Body of pancreas (tissue), 4 donors: ENCODE results near the gene TNS2. TPM values are rescaled to one million over a fixed set of nuclear protein-coding genes. Genes with fewer than 3 reads are reported as not detected.

Experiments
- ATAC-seq: fragments of 150-250 bp; one replicate; pipeline ENCODE4 v1.9.1; 2016
- DNase-seq, 4 donors: peaks; one replicate each; pipeline ENCODE4 v3.0.0-alpha.2; 2019
- H3K27ac ChIP-seq, 4 donors: fragments of 200-600 bp; sonication (generic); 1 replicate in 3 of 4; 2 replicates in 1 of 4; pipeline versions ENCODE4 v1.5.1 to v1.6.1; 2016 to 2019; ENCODE audit warnings: mild to moderate bottlenecking in 1 of 4, mixed read lengths in 1 of 4, moderate library complexity in 1 of 4
- H3K27me3 ChIP-seq, 2 donors: fragments of 200-600 bp; sonication (generic); one replicate each; pipeline ENCODE4 v1.6.0; 2016; ENCODE audit warnings: mild to moderate bottlenecking in 1 of 2
- H3K36me3 ChIP-seq, 2 donors: fragments of 200-600 bp; sonication (generic); replicated peaks in 1 of 2; 2 replicates each; pipeline ENCODE4 v1.5.1; 2016; ENCODE audit warnings: low read depth in 2 of 2; ENCODE audit not compliant: insufficient read depth in 1 of 2
- H3K4me1 ChIP-seq: fragments of 200-600 bp; sonication (generic); one replicate; pipeline ENCODE4 v1.6.0; 2016
- H3K4me3 ChIP-seq, 2 donors: fragments of 200-600 bp; sonication (generic); 1 replicate in 1 of 2; 2 replicates in 1 of 2; pipeline ENCODE4 v1.5.1; 2016 to 2019
- H3K9me3 ChIP-seq, 3 donors: fragments of 200-600 bp; sonication (generic); 1 replicate in 2 of 3; 2 replicates in 1 of 3; pipeline ENCODE4 v1.5.1; 2016
- POLR2A ChIP-seq, 3 donors: fragments of 450-650 bp; IDR thresholded peaks; one replicate each; pipeline ENCODE4 v1.6.1; 2016; ENCODE audit warnings: antibody characterized with exemption in 3 of 3, mild to moderate bottlenecking in 2 of 3
- WGBS, 2 donors: methylation state at CpG; one replicate each; pipeline ENCODE4 v1.1.5; 2017; 5-methylcytosine and 5-hydroxymethylcytosine counted together
- intact Hi-C: fragments of 100-400 bp; cut with DNase I; formaldehyde crosslinking; loops from one replicate; pipeline ENCODE4 v1.15.1; 2023
- total RNA-seq, 2 donors: library from RNA; depleted of rRNA; stranded (reverse); fragments of >200 nt; gene quantifications; one replicate each; pipeline ENCODE4 v1.1.0, GENCODE V29; 2016
- TF ChIP-seq, protein P1 (sequence below), 7 experiments: fragments of 450-650 bp in 4 of 7; fragments of 200-600 bp in 3 of 7; sonication (generic) in 3 of 7; IDR thresholded peaks; one replicate each; pipeline ENCODE4 v1.5.1; 2016 to 2019; ENCODE audit warnings: antibody characterized with exemption in 7 of 7

Gene TNS2
- total RNA-seq, 2 donors from 2014 or later, result 75.5 to 113 TPM

DNA sequence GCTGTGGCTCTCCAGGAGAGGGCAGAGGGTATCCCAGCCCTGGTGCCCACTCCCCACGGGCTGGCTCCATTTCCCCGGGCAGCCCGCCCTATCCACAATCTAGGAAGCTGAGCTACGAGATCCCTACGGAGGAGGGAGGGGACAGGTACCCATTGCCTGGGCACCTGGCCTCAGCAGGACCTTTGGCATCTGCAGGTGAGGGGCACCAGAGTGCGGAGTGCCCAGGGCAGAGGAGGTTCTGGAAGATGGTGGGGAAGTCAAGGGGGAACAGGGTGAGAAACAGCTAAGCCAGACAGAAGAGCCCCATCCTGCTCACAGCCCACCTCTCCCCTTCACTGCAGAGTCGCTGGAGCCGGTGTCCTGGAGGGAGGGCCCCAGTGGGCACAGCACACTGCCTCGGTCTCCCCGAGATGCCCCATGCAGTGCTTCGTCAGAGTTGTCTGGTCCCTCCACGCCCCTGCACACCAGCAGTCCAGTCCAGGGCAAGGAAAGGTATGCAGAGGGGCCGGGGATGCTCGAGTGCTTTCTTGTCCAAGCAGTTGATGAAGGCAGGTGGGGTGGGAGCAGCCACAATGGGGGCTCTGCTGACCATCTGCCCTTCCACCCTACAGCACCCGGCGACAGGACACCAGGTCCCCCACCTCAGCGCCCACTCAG is 10.3 kb downstream of the TNS2 start:
- ATAC-seq (no peak), DNase-seq (peak in 2 of 4 donors; percentile 20 to 22)
- Histone ChIP-seq H3K4me3 (no peak overlapping the region), H3K9me3 (no peaks in the 10 kb centered on the region), H3K4me1 (peaks cover 35% of the 10 kb centered on the region), H3K36me3 (peaks cover 0 to 7% of the 10 kb centered on the region in 2 donors), H3K27me3 (no peaks in the 10 kb centered on the region), H3K27ac (peak overlapping the region in 3 of 4 donors; percentile 30 to 66 (median 45))
- 69 to 81% methylated on average over 10 to 16 of the region's 17 CpGs for WGBS, 2 donors
- intact Hi-C loops, result loop anchor here (10.0 kb wide), 1 partner anchor 135 kb away; no protein-coding TSS in a partner anchor
- no peak for TF ChIP-seq POLR2A (IDR thresholded peaks at IDR 0.05)
- TF ChIP-seq, protein P1, sequence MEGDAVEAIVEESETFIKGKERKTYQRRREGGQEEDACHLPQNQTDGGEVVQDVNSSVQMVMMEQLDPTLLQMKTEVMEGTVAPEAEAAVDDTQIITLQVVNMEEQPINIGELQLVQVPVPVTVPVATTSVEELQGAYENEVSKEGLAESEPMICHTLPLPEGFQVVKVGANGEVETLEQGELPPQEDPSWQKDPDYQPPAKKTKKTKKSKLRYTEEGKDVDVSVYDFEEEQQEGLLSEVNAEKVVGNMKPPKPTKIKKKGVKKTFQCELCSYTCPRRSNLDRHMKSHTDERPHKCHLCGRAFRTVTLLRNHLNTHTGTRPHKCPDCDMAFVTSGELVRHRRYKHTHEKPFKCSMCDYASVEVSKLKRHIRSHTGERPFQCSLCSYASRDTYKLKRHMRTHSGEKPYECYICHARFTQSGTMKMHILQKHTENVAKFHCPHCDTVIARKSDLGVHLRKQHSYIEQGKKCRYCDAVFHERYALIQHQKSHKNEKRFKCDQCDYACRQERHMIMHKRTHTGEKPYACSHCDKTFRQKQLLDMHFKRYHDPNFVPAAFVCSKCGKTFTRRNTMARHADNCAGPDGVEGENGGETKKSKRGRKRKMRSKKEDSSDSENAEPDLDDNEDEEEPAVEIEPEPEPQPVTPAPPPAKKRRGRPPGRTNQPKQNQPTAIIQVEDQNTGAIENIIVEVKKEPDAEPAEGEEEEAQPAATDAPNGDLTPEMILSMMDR (IDR thresholded peaks at IDR 0.05), result no peak

DNA sequence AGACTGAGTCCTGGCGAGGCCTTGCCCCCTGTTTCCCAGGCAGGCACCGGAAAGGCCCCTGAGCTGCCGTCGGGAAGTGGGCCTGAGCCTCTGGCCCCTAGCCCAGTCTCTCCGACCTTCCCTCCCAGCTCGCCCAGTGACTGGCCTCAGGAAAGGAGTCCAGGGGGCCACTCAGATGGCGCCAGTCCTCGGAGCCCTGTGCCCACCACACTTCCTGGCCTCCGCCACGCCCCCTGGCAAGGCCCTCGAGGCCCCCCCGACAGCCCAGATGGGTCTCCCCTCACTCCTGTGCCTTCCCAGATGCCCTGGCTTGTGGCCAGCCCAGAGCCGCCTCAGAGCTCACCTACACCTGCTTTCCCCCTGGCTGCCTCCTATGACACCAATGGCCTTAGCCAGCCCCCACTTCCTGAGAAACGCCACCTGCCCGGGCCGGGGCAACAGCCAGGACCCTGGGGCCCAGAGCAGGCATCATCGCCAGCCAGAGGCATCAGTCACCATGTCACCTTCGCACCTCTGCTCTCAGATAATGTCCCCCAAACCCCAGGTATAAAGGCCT is 10.9 kb downstream of the TNS2 start:
- H3K27me3 ChIP-seq, result no peaks in the 10 kb centered on the region
- no peak overlapping the region for H3K4me3 ChIP-seq
- H3K27ac ChIP-seq, result peak overlapping the region; percentile 30 to 66 (median 53)
- H3K9me3 ChIP-seq, result no peaks in the 10 kb centered on the region
- intact Hi-C loops, result loop anchor here (10.0 kb wide), 1 partner anchor 134 kb away; no protein-coding TSS in a partner anchor
- peaks cover 33% of the 10 kb centered on the region for H3K4me1 ChIP-seq
- peaks cover 0 to 11% of the 10 kb centered on the region in 2 donors for H3K36me3 ChIP-seq
- 18 to 34% methylated on average over 7 to 18 of the region's 18 CpGs for WGBS, 2 donors
- DNase-seq (peak; percentile 48 to 75 (median 64)), ATAC-seq (peak; percentile 17)
- peak in 1 of 3 donors; percentile 4 for TF ChIP-seq POLR2A (IDR thresholded peaks at IDR 0.05)
- TF ChIP-seq, protein P1 (IDR thresholded peaks at IDR 0.05), result peak in 1 of 7 experiments; percentile 3

DNA sequence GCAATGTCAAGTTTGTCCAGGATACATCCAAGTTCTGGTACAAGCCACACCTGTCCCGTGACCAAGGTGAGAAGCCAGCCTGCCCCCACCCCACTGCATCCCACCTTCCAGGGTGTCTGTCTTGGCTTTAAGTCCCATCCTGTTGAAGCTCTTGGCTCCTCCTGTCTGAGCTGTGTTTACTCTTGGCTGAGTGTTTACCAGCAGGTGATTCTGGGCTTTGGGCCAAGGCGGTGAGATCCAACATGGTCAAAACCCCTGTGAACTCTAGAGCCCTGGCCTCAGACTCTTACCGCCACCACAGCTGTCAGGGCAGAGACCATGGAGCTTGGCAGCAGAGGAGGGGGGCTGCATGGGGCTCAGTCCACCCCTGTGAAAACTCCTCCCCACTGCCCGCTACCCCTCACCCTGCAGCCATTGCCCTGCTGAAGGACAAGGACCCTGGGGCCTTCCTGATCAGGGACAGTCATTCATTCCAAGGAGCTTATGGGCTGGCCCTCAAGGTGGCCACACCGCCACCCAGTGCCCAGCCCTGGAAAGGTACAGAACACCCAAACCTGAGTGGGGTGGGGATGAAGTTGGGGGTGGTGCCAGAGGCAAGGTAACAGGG is 11.6 kb downstream of the TNS2 start:
- peak in 1 of 3 donors; percentile 4 for TF ChIP-seq POLR2A (IDR thresholded peaks at IDR 0.05)
- TF ChIP-seq, protein P1 (IDR thresholded peaks at IDR 0.05), result peak; percentile 20 to 65 (median 49)
- no peaks in the 10 kb centered on the region for H3K27me3 ChIP-seq
- peak overlapping the region; percentile 30 to 66 (median 53) for H3K27ac ChIP-seq
- no peaks in the 10 kb centered on the region for H3K9me3 ChIP-seq
- WGBS, 2 donors, result 27% methylated on average over 5 of the region's 5 CpGs; no CpG with 5 or more reads in 1 of the 2 donors
- H3K4me3 ChIP-seq, result no peak overlapping the region
- ATAC-seq, result peak; percentile 76
- DNase-seq, result peak; percentile 89 to 96 (median 92)
- H3K36me3 ChIP-seq, result peaks cover 0 to 11% of the 10 kb centered on the region in 2 donors
- intact Hi-C loops, result loop anchor here (10.0 kb wide), 1 partner anchor 133 kb away; no protein-coding TSS in a partner anchor
- H3K4me1 ChIP-seq, result peaks cover 33% of the 10 kb centered on the region

DNA sequence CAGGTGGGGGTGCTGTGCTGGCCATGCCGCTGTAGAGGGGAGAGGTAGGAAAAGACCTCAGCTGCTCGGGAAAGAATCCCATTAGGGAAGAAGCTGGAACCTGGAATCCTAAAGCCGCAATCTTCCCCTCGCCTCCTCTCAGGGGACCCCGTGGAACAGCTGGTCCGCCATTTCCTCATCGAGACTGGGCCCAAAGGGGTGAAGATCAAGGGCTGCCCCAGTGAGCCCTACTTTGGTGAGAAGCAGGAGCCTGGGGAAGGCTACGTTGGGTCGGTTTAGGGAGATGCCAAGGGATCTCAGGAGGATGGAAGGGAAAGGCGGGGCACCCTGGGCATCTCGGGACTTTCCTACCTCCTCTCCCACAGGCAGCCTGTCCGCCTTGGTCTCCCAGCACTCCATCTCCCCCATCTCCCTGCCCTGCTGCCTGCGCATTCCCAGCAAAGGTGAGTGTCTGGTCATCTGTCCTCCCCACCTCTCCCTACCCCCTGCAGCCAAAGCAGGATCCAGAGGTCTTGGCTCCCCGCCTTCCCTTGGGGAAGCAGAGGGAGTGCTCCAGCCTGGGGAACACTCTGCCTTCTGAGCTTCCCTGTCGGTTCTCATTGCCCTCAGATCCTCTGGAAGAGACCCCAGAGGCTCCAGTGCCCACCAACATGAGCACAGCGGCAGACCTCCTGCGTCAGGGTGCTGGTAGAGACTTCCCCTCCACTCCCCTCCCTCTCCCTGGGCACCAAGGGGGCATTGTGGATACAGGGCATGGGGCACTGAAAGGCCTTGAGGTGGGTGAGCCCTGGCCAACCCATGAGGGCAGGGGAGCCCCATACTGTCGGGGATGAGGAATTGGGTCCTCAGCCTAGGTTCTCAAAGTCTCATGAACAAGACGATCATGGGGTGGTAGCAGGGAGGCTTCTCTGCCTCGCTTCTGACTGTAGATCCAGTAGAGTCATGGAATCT is 12.4 kb downstream of the TNS2 start:
- DNase-seq (peak in 2 of 4 donors; percentile 2 to 13), ATAC-seq (no peak)
- no peaks in the 10 kb centered on the region for H3K9me3 ChIP-seq
- 59% methylated on average over 16 to 20 of the region's 20 CpGs for WGBS, 2 donors
- H3K4me1 ChIP-seq, result peaks cover 33% of the 10 kb centered on the region
- no peaks in the 10 kb centered on the region for H3K27me3 ChIP-seq
- intact Hi-C loops, result loop anchor here (10.0 kb wide), 1 partner anchor 133 kb away; no protein-coding TSS in a partner anchor
- no peak overlapping the region for H3K4me3 ChIP-seq
- peaks cover 0 to 11% of the 10 kb centered on the region in 2 donors for H3K36me3 ChIP-seq
- TF ChIP-seq POLR2A (IDR thresholded peaks at IDR 0.05), result no peak
- H3K27ac ChIP-seq, result peak overlapping the region; percentile 21 to 66 (median 46)
